SK-N-SH (cell line): ENCODE data around the gene OVAAL. TPM values are rescaled to one million over a fixed set of nuclear protein-coding genes. Genes with fewer than 3 reads are reported as not detected.

ENCODE experiments used
- CTCF ChIA-PET: fragments of 300-600, 350-600 bp; formaldehyde crosslinking; extraction: SDS; loops from one replicate; lab custom pipeline; 2021; lab: Yijun Ruan, JAX
- POLR2A ChIA-PET: fragments of 350-600 bp; sonication (Branson Sonifier 250); formaldehyde crosslinking; extraction: SDS; loops from one replicate; lab custom pipeline; 2020; ENCODE audit warnings: antibody characterized with exemption, inconsistent platforms; lab: Yijun Ruan, JAX
- DNase-seq: peaks from one replicate; pipeline ENCODE4 v3.0.0; 2012
- H2AFZ ChIP-seq: fragments of 200-600 bp; sonication (generic); 2 replicates; pipeline ENCODE4 v1.8.1; 2016; ENCODE audit warnings: antibody characterized with exemption, mild to moderate bottlenecking, low read depth
- H3F3A ChIP-seq: fragments of 200-600 bp; sonication (generic); replicated peaks from 2 replicates; pipeline ENCODE3; 2016; ENCODE audit warnings: antibody characterized with exemption, mild to moderate bottlenecking; ENCODE audit not compliant: insufficient read depth
- H3K27ac ChIP-seq, 2 experiments: fragments of 200-500 bp in 1 of 2; fragments of 200-600 bp in 1 of 2; sonication (Bioruptor generic) in 1 of 2; sonication (generic), shearing (Covaris generic) in 1 of 2; 2 replicates each; pipeline versions ENCODE4 v1.5.1 to v1.6.1; 2014 to 2016; ENCODE audit warnings: low read depth in 2 of 2, inconsistent platforms in 1 of 2, low read length in 1 of 2, mild to moderate bottlenecking in 1 of 2, mixed read lengths in 1 of 2
- H3K27me3 ChIP-seq: fragments of 200-600 bp; sonication (generic), shearing (Covaris generic); 2 replicates; pipeline ENCODE4 v1.6.1; 2016; ENCODE audit warnings: mixed run types; ENCODE audit not compliant: insufficient read depth
- H3K36me3 ChIP-seq, 2 experiments: fragments of 200-500 bp in 1 of 2; fragments of 200-600 bp in 1 of 2; sonication (Bioruptor generic) in 1 of 2; sonication (generic) in 1 of 2; replicated peaks in 1 of 2; 2 replicates each; pipeline versions ENCODE3 to v1.5.1; 2014 to 2016; ENCODE audit warnings: low read length in 1 of 2, mild to moderate bottlenecking in 1 of 2; ENCODE audit not compliant: insufficient read depth in 2 of 2, control insufficient read depth in 1 of 2
- H3K4me1 ChIP-seq, 2 experiments: fragments of 200-500 bp in 1 of 2; fragments of 200-600 bp in 1 of 2; sonication (Bioruptor generic) in 1 of 2; sonication (generic), shearing (Covaris generic) in 1 of 2; 2 replicates each; pipeline versions ENCODE4 v1.5.1 to v1.6.1; 2014 to 2016; ENCODE audit warnings: low read depth in 1 of 2, low read length in 1 of 2, mixed run types in 1 of 2; ENCODE audit not compliant: insufficient read depth in 2 of 2, control insufficient read depth in 1 of 2
- H3K4me2 ChIP-seq: fragments of 200-600 bp; sonication (generic), shearing (Covaris generic); 2 replicates; pipeline ENCODE4 v1.6.1; 2017; ENCODE audit warnings: mixed run types
- H3K4me3 ChIP-seq, 2 experiments: fragments of 200-500 bp in 1 of 2; fragments of 200-600 bp in 1 of 2; sonication (Bioruptor generic) in 1 of 2; sonication (generic), shearing (Covaris generic) in 1 of 2; 2 replicates each; pipeline versions ENCODE4 v1.5.1 to v1.8.1; 2014 to 2016; ENCODE audit warnings: low read depth in 2 of 2, inconsistent platforms in 1 of 2, low read length in 1 of 2, mild to moderate bottlenecking in 1 of 2, mixed read lengths in 1 of 2, moderate library complexity in 1 of 2
- H3K79me2 ChIP-seq: fragments of 200-600 bp; sonication (generic); 2 replicates; pipeline ENCODE4 v1.8.1; 2017; ENCODE audit warnings: mild to moderate bottlenecking; ENCODE audit not compliant: insufficient read depth
- H3K9ac ChIP-seq: fragments of 200-600 bp; sonication (generic); 2 replicates; pipeline ENCODE4 v1.6.1; 2017; ENCODE audit warnings: mixed run types
- H3K9me2 ChIP-seq: fragments of 200-600 bp; sonication (generic); 2 replicates; pipeline ENCODE4 v1.6.1; 2017; ENCODE audit warnings: mixed run types
- H3K9me3 ChIP-seq: fragments of 200-600 bp; sonication (generic); 2 replicates; pipeline ENCODE4 v1.6.1; 2017; ENCODE audit warnings: mixed run types, mild to moderate bottlenecking, moderate library complexity
- H4K20me1 ChIP-seq: fragments of 200-600 bp; sonication (generic); 2 replicates; pipeline ENCODE4 v1.6.1; 2017; ENCODE audit warnings: mild to moderate bottlenecking, mixed run types; ENCODE audit not compliant: insufficient read depth
- CTCF ChIP-seq: fragments of 200-600 bp; sonication (generic); IDR thresholded peaks from 2 replicates; pipeline ENCODE4 v1.6.1; 2017; ENCODE audit warnings: antibody characterized with exemption, mild to moderate bottlenecking, moderate library complexity
- FOXM1 ChIP-seq: IDR thresholded peaks from 2 replicates; pipeline ENCODE4 v1.4.0; 2012; ENCODE audit warnings: low read depth, mild to moderate bottlenecking
- GABPA ChIP-seq: IDR thresholded peaks from 2 replicates; pipeline ENCODE4 v1.4.0; 2012; ENCODE audit warnings: low read depth, mild to moderate bottlenecking
- IRF3 ChIP-seq: fragments of 150-350 bp; IDR thresholded peaks from 2 replicates; pipeline ENCODE4 v1.6.1; 2016; ENCODE audit warnings: mild to moderate bottlenecking, low read depth, low read length
- MAX ChIP-seq: IDR thresholded peaks from 2 replicates; pipeline ENCODE4 v1.4.0; 2012; ENCODE audit warnings: low read depth
- MEF2A ChIP-seq: IDR thresholded peaks from 2 replicates; pipeline ENCODE4 v1.4.0; 2012; ENCODE audit warnings: low read depth, borderline replicate concordance
- MXI1 ChIP-seq: IDR thresholded peaks from 2 replicates; pipeline ENCODE4 v1.6.1; 2012; ENCODE audit warnings: mild to moderate bottlenecking, low read depth, low read length, improper control_type of control experiment
- NFIC ChIP-seq: IDR thresholded peaks from 2 replicates; pipeline ENCODE4 v1.4.0; 2012; ENCODE audit warnings: borderline replicate concordance
- POLR2AphosphoS5 ChIP-seq: IDR thresholded peaks from 2 replicates; pipeline ENCODE4 v1.6.1; 2012; ENCODE audit warnings: low read depth, low read length
- RAD21 ChIP-seq: IDR thresholded peaks from 2 replicates; pipeline ENCODE4 v1.6.1; 2012; ENCODE audit warnings: mild to moderate bottlenecking, low read length
- RCOR1 ChIP-seq: fragments of 150-350 bp; IDR thresholded peaks from 2 replicates; pipeline ENCODE4 v1.6.1; 2017; ENCODE audit warnings: antibody characterized with exemption, low read length
- REST ChIP-seq: IDR thresholded peaks from 2 replicates; pipeline ENCODE4 v1.6.1; 2012; ENCODE audit warnings: mild to moderate bottlenecking, low read depth, low read length, moderate library complexity
- RFX5 ChIP-seq: IDR thresholded peaks from 2 replicates; pipeline ENCODE4 v1.6.1; 2012; ENCODE audit warnings: mild to moderate bottlenecking, improper control_type of control experiment, low read length
- RXRA ChIP-seq: IDR thresholded peaks from 2 replicates; pipeline ENCODE4 v1.4.0; 2012; ENCODE audit warnings: low read depth, mild to moderate bottlenecking, borderline replicate concordance
- SMC3 ChIP-seq: IDR thresholded peaks from 2 replicates; pipeline ENCODE4 v1.6.1; 2012; ENCODE audit warnings: low read depth, low read length, improper control_type of control experiment
- TCF12 ChIP-seq: IDR thresholded peaks from 2 replicates; pipeline ENCODE4 v1.4.0; 2012
- YY1 ChIP-seq: IDR thresholded peaks from 2 replicates; pipeline ENCODE4 v1.4.0; 2012; ENCODE audit warnings: low read depth, mild to moderate bottlenecking
- WGBS: methylation state at CpG from one replicate; pipeline ENCODE4 v1.1.6; 2017; ENCODE audit warnings: low lambda C conversion rate; 5-methylcytosine and 5-hydroxymethylcytosine counted together
- polyA plus RNA-seq, 3 experiments: library from polyadenylated mRNA; depleted of rRNA; stranded (reverse); fragments of >200 nt; gene quantifications; 2 replicates each; pipeline ENCODE4 v1.2.3, GENCODE V29; 2012

Gene OVAAL
- polyA plus RNA-seq, 1 of the 3 experiments (the other 2 are of a cell fraction): not detected

GRCh38 chr1:180571832-180572636 is 13.3 kb downstream of the OVAAL start:
- Histone ChIP-seq H3K27me3 (no peaks in the 10 kb centered on the region), H4K20me1 (no peaks in the 10 kb centered on the region), H3K79me2 (no peaks in the 10 kb centered on the region), H3K36me3 (no peaks in the 10 kb centered on the region), H3K9ac (no peak overlapping the region), H3K9me3 (no peaks in the 10 kb centered on the region), H3K4me2 (peak overlapping the region; percentile 19; the same call in 1 of the 2 replicates), H3F3A (no peaks in the 10 kb centered on the region), H3K4me1 (no peaks in the 10 kb centered on the region; a peak in 1 of 4 replicates), H3K27ac (no peak overlapping the region), H3K9me2 (no peaks in the 10 kb centered on the region), H2AFZ (no peak overlapping the region), H3K4me3 (no peak overlapping the region)
- WGBS: 79% methylated on average over 10 of the region's 10 CpGs
- ChIA-PET POLR2A (no interaction called here), CTCF (no interaction called here)
- no peak for TF ChIP-seq YY1
- DNase-seq: no peak

- H3F3A ChIP-seq: no peaks in the 10 kb centered on the region
- H3K4me3 ChIP-seq: no peak overlapping the region
- H3K9me2 ChIP-seq: no peaks in the 10 kb centered on the region
- no peak overlapping the region for H3K9ac ChIP-seq
- POLR2A ChIA-PET: no interaction called here
- DNase-seq: no peak
- no peaks in the 10 kb centered on the region for H3K27me3 ChIP-seq
- no peaks in the 10 kb centered on the region for H3K36me3 ChIP-seq
- WGBS: 78% methylated on average over 4 of the region's 4 CpGs
- H3K4me1 ChIP-seq: no peaks in the 10 kb centered on the region; a peak in 1 of 4 replicates
- no peak for TF ChIP-seq MEF2A
- TF ChIP-seq RXRA: no peak
- no peak for TF ChIP-seq CTCF
- no peak for TF ChIP-seq MAX
- no peak for TF ChIP-seq SMC3
- TF ChIP-seq NFIC: no peak
- no peak for TF ChIP-seq FOXM1
- no peak for TF ChIP-seq RAD21
- no peak for TF ChIP-seq POLR2AphosphoS5
- TF ChIP-seq GABPA: no peak
- no peak for TF ChIP-seq IRF3
- no peak for TF ChIP-seq RCOR1
- TF ChIP-seq REST: no peak
- TF ChIP-seq RFX5: no peak
- TF ChIP-seq TCF12: no peak
- no peak for TF ChIP-seq MXI1
- TF ChIP-seq, all 33 proteins: peak for 0
- Histone ChIP-seq H3K9me3 (no peaks in the 10 kb centered on the region), H2AFZ (no peak overlapping the region), H4K20me1 (no peaks in the 10 kb centered on the region), H3K27ac (no peak overlapping the region), H3K4me2 (no peak overlapping the region), H3K79me2 (no peaks in the 10 kb centered on the region)
- CTCF ChIA-PET: no interaction called here
These were observed 14.0 kb downstream of the OVAAL start for GRCh38 chr1:180572760-180573159.
